Neural cell (in vitro differentiated cells): Measurements from ENCODE around the gene ELAC1. TPM values are rescaled to one million over a fixed set of nuclear protein-coding genes. Genes with fewer than 3 reads are reported as not detected.

ENCODE experiments used
- H2AFZ ChIP-seq: fragments of 200-600, 300-800 bp; sonication (generic), shearing (Covaris generic); 2 replicates; pipeline ENCODE4 v1.6.0; 2014; ENCODE audit warnings: low read depth, mild to moderate bottlenecking, antibody characterized with exemption, low read length, moderate library complexity
- H3F3A ChIP-seq: fragments of 200-600 bp; shearing (Covaris generic); 2 replicates; pipeline ENCODE4 v1.6.1; 2016; ENCODE audit warnings: mild to moderate bottlenecking, moderate library complexity, mixed read lengths, antibody characterized with exemption, low read length; ENCODE audit not compliant: insufficient read depth, poor library complexity, severe bottlenecking
- H3K27ac ChIP-seq: fragments of 200-600, 300-800 bp; sonication (generic), shearing (Covaris generic); 2 replicates; pipeline ENCODE4 v1.5.1; 2014; ENCODE audit warnings: mild to moderate bottlenecking, low read length, moderate library complexity
- H3K27me3 ChIP-seq: fragments of 300-800, 200-600 bp; sonication (generic), shearing (Covaris generic); 2 replicates; pipeline ENCODE4 v1.6.0; 2014; ENCODE audit warnings: mild to moderate bottlenecking, low read depth, low read length, moderate library complexity; ENCODE audit not compliant: insufficient read depth
- H3K36me3 ChIP-seq: fragments of 300-800, 200-600 bp; sonication (generic), shearing (Covaris generic); 2 replicates; pipeline ENCODE4 v1.5.1; 2014; ENCODE audit warnings: mild to moderate bottlenecking, antibody characterized with exemption, low read length, moderate library complexity; ENCODE audit not compliant: insufficient read depth
- H3K4me2 ChIP-seq: fragments of 300-800, 200-600 bp; sonication (generic), shearing (Covaris generic); 2 replicates; pipeline ENCODE4 v1.6.0; 2014; ENCODE audit warnings: mild to moderate bottlenecking, low read length
- H3K4me3 ChIP-seq: fragments of 300-800, 200-600 bp; sonication (generic), shearing (Covaris generic); 2 replicates; pipeline ENCODE4 v1.5.1; 2014; ENCODE audit warnings: mild to moderate bottlenecking, low read length, moderate library complexity
- H3K79me2 ChIP-seq: fragments of 200-600 bp; shearing (Covaris generic); replicated peaks from 2 replicates; pipeline ENCODE4 v1.6.0; 2014; ENCODE audit warnings: mild to moderate bottlenecking, low read length, moderate library complexity; ENCODE audit not compliant: insufficient read depth
- H3K9ac ChIP-seq: fragments of 300-800, 200-600 bp; sonication (generic), shearing (Covaris generic); 2 replicates; pipeline ENCODE4 v1.6.1; 2016; ENCODE audit warnings: mild to moderate bottlenecking, low read length, mixed read lengths
- H3K9me2 ChIP-seq: fragments of 200-600 bp; shearing (Covaris generic); 2 replicates; pipeline ENCODE4 v1.6.1; 2016; ENCODE audit warnings: mild to moderate bottlenecking, low read length, mixed read lengths; ENCODE audit not compliant: insufficient read depth
- H3K9me3 ChIP-seq: fragments of 200-600, 300-800 bp; sonication (generic), shearing (Covaris generic); 2 replicates; pipeline ENCODE4 v1.6.1; 2016; ENCODE audit warnings: mild to moderate bottlenecking, mixed run types, low read length, moderate library complexity, mixed read lengths
- H4K20me1 ChIP-seq: fragments of 200-600 bp; shearing (Covaris generic); 2 replicates; pipeline ENCODE4 v1.6.1; 2016; ENCODE audit warnings: mild to moderate bottlenecking, mixed run types; ENCODE audit not compliant: insufficient read depth
- EP300 ChIP-seq: fragments of 450-650 bp; conservative IDR thresholded peaks from 2 replicates; pipeline ENCODE4 v1.6.1; 2014; ENCODE audit warnings: antibody characterized with exemption, mild to moderate bottlenecking, moderate library complexity; ENCODE audit not compliant: poor library complexity, severe bottlenecking
- EZH2 ChIP-seq: fragments of 200-600, 300-800 bp; shearing (Covaris generic), sonication (generic); IDR thresholded peaks from 2 replicates; pipeline ENCODE4 v1.6.1; 2014; ENCODE audit warnings: antibody characterized with exemption, low read length, borderline replicate concordance, mild to moderate bottlenecking; ENCODE audit not compliant: insufficient read depth, poor library complexity, severe bottlenecking
- MXI1 ChIP-seq: fragments of 450-650 bp; conservative IDR thresholded peaks from 2 replicates; pipeline ENCODE4 v1.6.1; 2014; ENCODE audit warnings: antibody characterized with exemption, mild to moderate bottlenecking; ENCODE audit not compliant: poor library complexity, severe bottlenecking
- POLR2AphosphoS5 ChIP-seq: IDR thresholded peaks from 2 replicates; pipeline ENCODE4 v1.6.1; 2012
- RAD21 ChIP-seq: fragments of 450-650 bp; conservative IDR thresholded peaks from 2 replicates; pipeline ENCODE4 v1.6.1; 2014; ENCODE audit warnings: antibody characterized with exemption, mild to moderate bottlenecking, moderate library complexity
- SMC3 ChIP-seq: fragments of 450-650 bp; conservative IDR thresholded peaks from 2 replicates; pipeline ENCODE4 v1.6.1; 2014; ENCODE audit warnings: antibody characterized with exemption, mild to moderate bottlenecking, moderate library complexity; ENCODE audit not compliant: poor library complexity
- TAF1 ChIP-seq: IDR thresholded peaks from 2 replicates; pipeline ENCODE4 v1.6.1; 2012; ENCODE audit warnings: low read depth
- polyA plus RNA-seq: library from polyadenylated mRNA; depleted of rRNA; stranded (reverse); fragments of >200 nt; gene quantifications from 2 replicates; pipeline ENCODE4 v1.2.3, GENCODE V29; 2014
- TF ChIP-seq, protein P1 (sequence below): IDR thresholded peaks from 2 replicates; pipeline ENCODE4 v1.6.1; 2012; ENCODE audit warnings: borderline replicate concordance
- TF ChIP-seq, protein P2 (sequence below): fragments of 450-650 bp; IDR thresholded peaks from 2 replicates; pipeline ENCODE4 v1.5.1; 2014; ENCODE audit warnings: antibody characterized with exemption, mild to moderate bottlenecking, moderate library complexity; ENCODE audit not compliant: poor library complexity, severe bottlenecking

ELAC1 gene
- polyA plus RNA-seq, 1 donor from 2014 or later, result 20.6 TPM

DNA sequence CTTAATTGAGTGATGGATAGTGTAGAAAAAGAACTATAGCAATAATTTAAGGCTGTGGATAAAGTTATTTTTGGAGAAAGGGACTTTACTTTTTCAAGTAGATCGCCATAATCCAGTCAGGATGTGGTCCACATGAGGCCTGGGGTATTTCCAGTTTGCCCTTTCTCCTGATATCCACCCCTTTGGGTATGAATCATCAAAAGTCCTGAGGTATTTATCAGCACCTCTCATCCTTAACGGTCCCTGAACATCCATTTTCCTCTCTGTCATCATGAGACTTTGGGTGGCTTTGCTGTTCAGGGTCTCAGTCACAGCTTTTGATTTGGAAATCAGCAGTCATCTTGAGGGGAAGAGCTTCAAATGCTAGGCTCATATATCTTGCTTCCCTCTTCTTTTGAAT is 39.3 kb upstream of the ELAC1 start:
- no peaks in the 10 kb centered on the region for H3F3A ChIP-seq
- peaks cover 6% of the 10 kb centered on the region for H3K9me3 ChIP-seq
- H4K20me1 ChIP-seq, result no peaks in the 10 kb centered on the region
- no peaks in the 10 kb centered on the region for H3K27me3 ChIP-seq
- no peaks in the 10 kb centered on the region for H3K9me2 ChIP-seq
- H3K27ac ChIP-seq, result no peak overlapping the region
- no peaks in the 10 kb centered on the region for H3K79me2 ChIP-seq
- H3K36me3 ChIP-seq, result peaks cover 13% of the 10 kb centered on the region
- no peak overlapping the region for H3K4me2 ChIP-seq
- TF ChIP-seq SMC3, result no peak
- TF ChIP-seq RAD21, result no peak
- TF ChIP-seq TAF1, result no peak
- TF ChIP-seq, protein P1, sequence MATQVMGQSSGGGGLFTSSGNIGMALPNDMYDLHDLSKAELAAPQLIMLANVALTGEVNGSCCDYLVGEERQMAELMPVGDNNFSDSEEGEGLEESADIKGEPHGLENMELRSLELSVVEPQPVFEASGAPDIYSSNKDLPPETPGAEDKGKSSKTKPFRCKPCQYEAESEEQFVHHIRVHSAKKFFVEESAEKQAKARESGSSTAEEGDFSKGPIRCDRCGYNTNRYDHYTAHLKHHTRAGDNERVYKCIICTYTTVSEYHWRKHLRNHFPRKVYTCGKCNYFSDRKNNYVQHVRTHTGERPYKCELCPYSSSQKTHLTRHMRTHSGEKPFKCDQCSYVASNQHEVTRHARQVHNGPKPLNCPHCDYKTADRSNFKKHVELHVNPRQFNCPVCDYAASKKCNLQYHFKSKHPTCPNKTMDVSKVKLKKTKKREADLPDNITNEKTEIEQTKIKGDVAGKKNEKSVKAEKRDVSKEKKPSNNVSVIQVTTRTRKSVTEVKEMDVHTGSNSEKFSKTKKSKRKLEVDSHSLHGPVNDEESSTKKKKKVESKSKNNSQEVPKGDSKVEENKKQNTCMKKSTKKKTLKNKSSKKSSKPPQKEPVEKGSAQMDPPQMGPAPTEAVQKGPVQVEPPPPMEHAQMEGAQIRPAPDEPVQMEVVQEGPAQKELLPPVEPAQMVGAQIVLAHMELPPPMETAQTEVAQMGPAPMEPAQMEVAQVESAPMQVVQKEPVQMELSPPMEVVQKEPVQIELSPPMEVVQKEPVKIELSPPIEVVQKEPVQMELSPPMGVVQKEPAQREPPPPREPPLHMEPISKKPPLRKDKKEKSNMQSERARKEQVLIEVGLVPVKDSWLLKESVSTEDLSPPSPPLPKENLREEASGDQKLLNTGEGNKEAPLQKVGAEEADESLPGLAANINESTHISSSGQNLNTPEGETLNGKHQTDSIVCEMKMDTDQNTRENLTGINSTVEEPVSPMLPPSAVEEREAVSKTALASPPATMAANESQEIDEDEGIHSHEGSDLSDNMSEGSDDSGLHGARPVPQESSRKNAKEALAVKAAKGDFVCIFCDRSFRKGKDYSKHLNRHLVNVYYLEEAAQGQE, result no peak
- TF ChIP-seq EZH2, result no peak
- H3K9ac ChIP-seq, result no peak overlapping the region
- H2AFZ ChIP-seq, result no peak overlapping the region
- no peak overlapping the region for H3K4me3 ChIP-seq

DNA sequence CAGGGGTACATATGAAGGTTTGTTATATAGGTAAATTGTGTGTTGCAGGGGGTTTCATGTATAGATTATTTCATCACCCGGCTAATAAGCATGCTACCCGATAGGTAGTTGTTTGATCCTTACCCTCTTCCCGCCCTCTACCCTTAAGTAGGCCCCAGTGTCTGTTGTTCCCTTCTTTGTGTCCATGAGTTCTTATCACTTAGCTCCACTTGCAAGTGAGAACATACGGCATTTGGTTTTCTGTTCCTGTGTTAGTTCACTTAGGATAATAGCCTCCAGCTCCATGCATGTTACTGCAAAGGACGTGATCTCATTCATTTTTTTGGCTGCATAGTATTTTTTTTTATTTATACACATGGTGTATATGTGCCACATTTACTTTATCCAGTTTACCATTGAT is 34.2 kb upstream of the ELAC1 start:
- Histone ChIP-seq H3K27me3 (no peaks in the 10 kb centered on the region), H3K36me3 (no peaks in the 10 kb centered on the region), H3K4me2 (no peak overlapping the region)

More for the DNA sequence above, 34.2 kb upstream of the ELAC1 start:
- TF ChIP-seq, protein P1, result no peak
- no peak for TF ChIP-seq EP300
- no peak for TF ChIP-seq POLR2AphosphoS5
- no peak for TF ChIP-seq EZH2
- no peak for TF ChIP-seq RAD21
- no peak for TF ChIP-seq TAF1
- no peak for TF ChIP-seq MXI1
- TF ChIP-seq SMC3, result no peak
- TF ChIP-seq, protein P2, sequence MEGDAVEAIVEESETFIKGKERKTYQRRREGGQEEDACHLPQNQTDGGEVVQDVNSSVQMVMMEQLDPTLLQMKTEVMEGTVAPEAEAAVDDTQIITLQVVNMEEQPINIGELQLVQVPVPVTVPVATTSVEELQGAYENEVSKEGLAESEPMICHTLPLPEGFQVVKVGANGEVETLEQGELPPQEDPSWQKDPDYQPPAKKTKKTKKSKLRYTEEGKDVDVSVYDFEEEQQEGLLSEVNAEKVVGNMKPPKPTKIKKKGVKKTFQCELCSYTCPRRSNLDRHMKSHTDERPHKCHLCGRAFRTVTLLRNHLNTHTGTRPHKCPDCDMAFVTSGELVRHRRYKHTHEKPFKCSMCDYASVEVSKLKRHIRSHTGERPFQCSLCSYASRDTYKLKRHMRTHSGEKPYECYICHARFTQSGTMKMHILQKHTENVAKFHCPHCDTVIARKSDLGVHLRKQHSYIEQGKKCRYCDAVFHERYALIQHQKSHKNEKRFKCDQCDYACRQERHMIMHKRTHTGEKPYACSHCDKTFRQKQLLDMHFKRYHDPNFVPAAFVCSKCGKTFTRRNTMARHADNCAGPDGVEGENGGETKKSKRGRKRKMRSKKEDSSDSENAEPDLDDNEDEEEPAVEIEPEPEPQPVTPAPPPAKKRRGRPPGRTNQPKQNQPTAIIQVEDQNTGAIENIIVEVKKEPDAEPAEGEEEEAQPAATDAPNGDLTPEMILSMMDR, result no peak
- no peaks in the 10 kb centered on the region for H3K79me2 ChIP-seq
- H3F3A ChIP-seq, result no peaks in the 10 kb centered on the region
- H3K9ac ChIP-seq, result no peak overlapping the region
- H3K27ac ChIP-seq, result no peak overlapping the region
- no peaks in the 10 kb centered on the region for H3K9me2 ChIP-seq
- H2AFZ ChIP-seq, result no peak overlapping the region
- no peaks in the 10 kb centered on the region for H4K20me1 ChIP-seq
- H3K9me3 ChIP-seq, result no peaks in the 10 kb centered on the region
- no peak overlapping the region for H3K4me3 ChIP-seq
